MG63 (cell line): ENCODE measurements around the gene DPYSL3. TPM values are rescaled to one million over a fixed set of nuclear protein-coding genes. Genes with fewer than 3 reads are reported as not detected.
A peak's percentile ranks its signal among the peaks of the same experiment; 100 is the strongest.
"Not testable (repeated sequence)": the region's sequence is repeated elsewhere in the genome, so short reads cannot be mapped to it uniquely, and the experiment has no call there.

Experiments
- DNase-seq: peaks from one replicate; pipeline ENCODE4 v3.0.0-alpha.2; 2020
- H3K27me3 ChIP-seq: fragments of 250-450 bp; sonication (Bioruptor Pico); 2 replicates; pipeline ENCODE4 v1.5.1; 2020; ENCODE audit warnings: mild to moderate bottlenecking, moderate library complexity
- H3K36me3 ChIP-seq: fragments of 250-450 bp; sonication (Bioruptor Pico); 2 replicates; pipeline ENCODE4 v1.5.1; 2020; ENCODE audit warnings: mild to moderate bottlenecking, moderate library complexity
- H3K4me3 ChIP-seq: fragments of 250-450 bp; sonication (Bioruptor Pico); 2 replicates; pipeline ENCODE4 v1.5.1; 2020; ENCODE audit warnings: mild to moderate bottlenecking, moderate library complexity
- H3K9me3 ChIP-seq: fragments of 250-450 bp; sonication (Bioruptor Pico); 2 replicates; pipeline ENCODE4 v1.5.1; 2020; ENCODE audit warnings: mild to moderate bottlenecking, moderate library complexity
- total RNA-seq: library from RNA; depleted of rRNA; stranded (reverse); fragments of >200 nt; shearing (Covaris generic); gene quantifications from 2 replicates; pipeline ENCODE4 v1.2.3, GENCODE V29; 2014; ENCODE audit warnings: low replicate concordance; rRNA removed

DPYSL3 gene
- total RNA-seq = 84.1 and 90.7 TPM in 2 replicates

GRCh38 chr5:147509710-147510651 is at the start of gene DPYSL3:
DPYSL3 (minus strand) TSS chr5:147510068; CDS start chr5:147509858, 210 bp downstream.
- Histone ChIP-seq H3K4me3 (peak within 1 kb of the TSS; percentile 77), H3K9me3 (peaks cover 2% of the 10 kb centered on the region; the same call in 1 of the 2 replicates), H3K36me3 (peaks cover 10% of the 10 kb centered on the region), H3K27me3 (no peaks in the 10 kb centered on the region)
- DNase-seq = peak; percentile 91

- H3K9me3 ChIP-seq = no peaks in the 10 kb centered on the region
- H3K27me3 ChIP-seq = no peaks in the 10 kb centered on the region; the same call in 1 of the 2 replicates
- H3K36me3 ChIP-seq = no peaks in the 10 kb centered on the region
- DNase-seq = peak; percentile 73
- H3K4me3 ChIP-seq = no peak overlapping the region
These were observed 49.0 kb upstream of the DPYSL3 start for GRCh38 chr5:147558826-147559225.

GRCh38 chr5:147557876-147558745 is 48.2 kb upstream of the DPYSL3 start:
- H3K4me3 ChIP-seq = no peak overlapping the region
- H3K9me3 ChIP-seq = no peaks in the 10 kb centered on the region
- H3K36me3 ChIP-seq = no peaks in the 10 kb centered on the region
- no peaks in the 10 kb centered on the region; the same call in 1 of the 2 replicates for H3K27me3 ChIP-seq
- DNase-seq = no peak

- H3K36me3 ChIP-seq = no peaks in the 10 kb centered on the region
- H3K27me3 ChIP-seq = no peaks in the 10 kb centered on the region; the same call in 1 of the 2 replicates
- no peak overlapping the region for H3K4me3 ChIP-seq
- no peak for DNase-seq
- no peaks in the 10 kb centered on the region for H3K9me3 ChIP-seq
These were observed 45.3 kb upstream of the DPYSL3 start for GRCh38 chr5:147555176-147555575.

- peaks cover 6% of the 10 kb centered on the region for H3K9me3 ChIP-seq
- no peaks in the 10 kb centered on the region for H3K36me3 ChIP-seq
- H3K27me3 ChIP-seq = no peaks in the 10 kb centered on the region
- peak overlapping the region; percentile 2; the same call in 1 of the 2 replicates for H3K4me3 ChIP-seq
- no peak for DNase-seq
These were observed 44.5 kb upstream of the DPYSL3 start for GRCh38 chr5:147554261-147554817.

- not testable (repeated sequence) for H3K9me3 ChIP-seq, H3K36me3 ChIP-seq, DNase-seq, H3K27me3 ChIP-seq
- peak overlapping the region; percentile 2; the same call in 1 of the 2 replicates for H3K4me3 ChIP-seq
These were observed 43.9 kb upstream of the DPYSL3 start for GRCh38 chr5:147553817-147554216.

GRCh38 chr5:147552897-147553296 is 43.0 kb upstream of the DPYSL3 start:
- DNase-seq = no peak
- peaks cover 8% of the 10 kb centered on the region for H3K9me3 ChIP-seq
- H3K4me3 ChIP-seq = no peak overlapping the region

GRCh38 chr5:147551677-147552076 is 41.8 kb upstream of the DPYSL3 start:
- H3K27me3 ChIP-seq = no peaks in the 10 kb centered on the region
- H3K36me3 ChIP-seq = no peaks in the 10 kb centered on the region
- no peak for DNase-seq
- no peak overlapping the region for H3K4me3 ChIP-seq
- H3K9me3 ChIP-seq = peaks cover 8% of the 10 kb centered on the region

More at GRCh38 chr5:147552897-147553296, 43.0 kb upstream of the DPYSL3 start:
- no peaks in the 10 kb centered on the region for H3K27me3 ChIP-seq
- H3K36me3 ChIP-seq = no peaks in the 10 kb centered on the region

GRCh38 chr5:147547730-147548129 is 37.9 kb upstream of the DPYSL3 start:
- peaks cover 8% of the 10 kb centered on the region for H3K9me3 ChIP-seq
- DNase-seq = no peak
- H3K27me3 ChIP-seq = no peaks in the 10 kb centered on the region
- no peaks in the 10 kb centered on the region for H3K36me3 ChIP-seq
- H3K4me3 ChIP-seq = no peak overlapping the region

GRCh38 chr5:147544556-147544955 is 34.7 kb upstream of the DPYSL3 start:
- no peaks in the 10 kb centered on the region for H3K27me3 ChIP-seq
- DNase-seq = no peak
- no peaks in the 10 kb centered on the region for H3K36me3 ChIP-seq
- no peak overlapping the region for H3K4me3 ChIP-seq
- H3K9me3 ChIP-seq = peaks cover 4% of the 10 kb centered on the region

GRCh38 chr5:147539053-147539452 is 29.2 kb upstream of the DPYSL3 start:
- DNase-seq = peak; percentile 87
- Histone ChIP-seq H3K36me3 (no peaks in the 10 kb centered on the region), H3K4me3 (no peak overlapping the region)

GRCh38 chr5:147538236-147538635 is 28.4 kb upstream of the DPYSL3 start:
- no peak overlapping the region for H3K4me3 ChIP-seq
- no peaks in the 10 kb centered on the region for H3K27me3 ChIP-seq
- H3K9me3 ChIP-seq = no peaks in the 10 kb centered on the region
- DNase-seq = no peak
- no peaks in the 10 kb centered on the region for H3K36me3 ChIP-seq

More at GRCh38 chr5:147539053-147539452, 29.2 kb upstream of the DPYSL3 start:
- Histone ChIP-seq H3K9me3 (no peaks in the 10 kb centered on the region), H3K27me3 (no peaks in the 10 kb centered on the region)

- Histone ChIP-seq H3K27me3 (no peaks in the 10 kb centered on the region), H3K9me3 (no peaks in the 10 kb centered on the region), H3K4me3 (no peak overlapping the region), H3K36me3 (no peaks in the 10 kb centered on the region)
- no peak for DNase-seq
These were observed 24.5 kb upstream of the DPYSL3 start for GRCh38 chr5:147534172-147534951.

- no peaks in the 10 kb centered on the region for H3K9me3 ChIP-seq
- H3K4me3 ChIP-seq = no peak overlapping the region
- H3K36me3 ChIP-seq = no peaks in the 10 kb centered on the region
- no peaks in the 10 kb centered on the region for H3K27me3 ChIP-seq
- DNase-seq = no peak
These were observed 22.3 kb upstream of the DPYSL3 start for GRCh38 chr5:147532156-147532555.

- DNase-seq = peak; percentile 84
- Histone ChIP-seq H3K27me3 (no peaks in the 10 kb centered on the region), H3K36me3 (no peaks in the 10 kb centered on the region), H3K9me3 (no peaks in the 10 kb centered on the region), H3K4me3 (no peak overlapping the region)
These were observed 20.9 kb upstream of the DPYSL3 start for GRCh38 chr5:147530530-147531389.
